Uterus (tissue), 4 donors: ENCODE measurements around the gene FAM222B. TPM values are rescaled to one million over a fixed set of nuclear protein-coding genes. Genes with fewer than 3 reads are reported as not detected.

ENCODE experiments used
- DNase-seq, 2 donors: peaks; one replicate each; pipeline ENCODE4 v3.0.0-alpha.2; 2019 to 2020
- H3K27ac ChIP-seq, 2 donors: fragments of 200-600 bp; sonication (generic); 1 replicate in 1 of 2; 2 replicates in 1 of 2; pipeline ENCODE4 v1.5.1; 2016 to 2018
- H3K27me3 ChIP-seq, 2 donors: fragments of 200-600 bp; sonication (generic); one replicate each; pipeline ENCODE4 v1.5.1; 2018 to 2019; ENCODE audit warnings: control low read depth in 1 of 2
- H3K36me3 ChIP-seq, 2 donors: fragments of 200-600 bp; sonication (generic); one replicate each; pipeline ENCODE4 v1.5.1; 2019; ENCODE audit warnings: control low read depth in 1 of 2
- H3K4me1 ChIP-seq, 2 donors: fragments of 200-600 bp; sonication (generic); one replicate each; pipeline ENCODE4 v1.5.1; 2018 to 2019; ENCODE audit warnings: control low read depth in 1 of 2
- H3K4me3 ChIP-seq, 2 donors: fragments of 200-600 bp; sonication (generic); 1 replicate in 1 of 2; 2 replicates in 1 of 2; pipeline ENCODE4 v1.5.1; 2018 to 2019; ENCODE audit warnings: mild to moderate bottlenecking in 1 of 2
- H3K9me3 ChIP-seq, 2 donors: fragments of 200-600 bp; sonication (generic); one replicate each; pipeline ENCODE4 v1.5.1; 2019; ENCODE audit warnings: control low read depth in 1 of 2
- CTCF ChIP-seq, 4 experiments: fragments of 200-600 bp in 2 of 4; fragments of 450-650 bp in 2 of 4; sonication (generic) in 2 of 4; IDR thresholded peaks; one replicate each; pipeline ENCODE4 v1.5.1; 2016 to 2019; ENCODE audit warnings: antibody characterized with exemption in 4 of 4, mild to moderate bottlenecking in 2 of 4, moderate library complexity in 1 of 4
- POLR2A ChIP-seq, 2 donors: fragments of 450-650 bp; IDR thresholded peaks; one replicate each; pipeline ENCODE4 v1.6.1; 2016; ENCODE audit warnings: antibody characterized with exemption in 2 of 2, mild to moderate bottlenecking in 1 of 2, moderate library complexity in 1 of 2
- intact Hi-C: fragments of 100-400 bp; cut with DNase I; formaldehyde crosslinking; loops from one replicate; pipeline ENCODE4 v1.15.1; 2023; ENCODE audit warnings: low total_unique reads
- total RNA-seq, 4 donors: library from RNA; depleted of rRNA in 3 of 4; stranded (reverse); fragments of >200 nt in 3 of 4; gene quantifications; one replicate each; pipeline versions ENCODE4 v1.1.0 to v1.2.4, GENCODE V29; 2014 to 2023
- donor health status: DM: yes; HTN: yes; CAD: no.

The FAM222B gene
- total RNA-seq, 4 donors from 2014 or later = 2.4 to 24.3 (median 4.2) TPM

GRCh38 chr17:28755486-28755885 lies 87.1 kb downstream of the FAM222B start:
- no peaks in the 10 kb centered on the region for H3K36me3 ChIP-seq
- no peak overlapping the region for H3K27ac ChIP-seq
- TF ChIP-seq CTCF (IDR thresholded peaks at IDR 0.05) = no peak
- TF ChIP-seq POLR2A (IDR thresholded peaks at IDR 0.05) = no peak
- H3K4me3 ChIP-seq = no peak overlapping the region
- no peaks in the 10 kb centered on the region for H3K4me1 ChIP-seq
- intact Hi-C loops = no loop called here
- DNase-seq = no peak
- no peaks in the 10 kb centered on the region for H3K27me3 ChIP-seq
- H3K9me3 ChIP-seq = no peaks in the 10 kb centered on the region

DNA sequence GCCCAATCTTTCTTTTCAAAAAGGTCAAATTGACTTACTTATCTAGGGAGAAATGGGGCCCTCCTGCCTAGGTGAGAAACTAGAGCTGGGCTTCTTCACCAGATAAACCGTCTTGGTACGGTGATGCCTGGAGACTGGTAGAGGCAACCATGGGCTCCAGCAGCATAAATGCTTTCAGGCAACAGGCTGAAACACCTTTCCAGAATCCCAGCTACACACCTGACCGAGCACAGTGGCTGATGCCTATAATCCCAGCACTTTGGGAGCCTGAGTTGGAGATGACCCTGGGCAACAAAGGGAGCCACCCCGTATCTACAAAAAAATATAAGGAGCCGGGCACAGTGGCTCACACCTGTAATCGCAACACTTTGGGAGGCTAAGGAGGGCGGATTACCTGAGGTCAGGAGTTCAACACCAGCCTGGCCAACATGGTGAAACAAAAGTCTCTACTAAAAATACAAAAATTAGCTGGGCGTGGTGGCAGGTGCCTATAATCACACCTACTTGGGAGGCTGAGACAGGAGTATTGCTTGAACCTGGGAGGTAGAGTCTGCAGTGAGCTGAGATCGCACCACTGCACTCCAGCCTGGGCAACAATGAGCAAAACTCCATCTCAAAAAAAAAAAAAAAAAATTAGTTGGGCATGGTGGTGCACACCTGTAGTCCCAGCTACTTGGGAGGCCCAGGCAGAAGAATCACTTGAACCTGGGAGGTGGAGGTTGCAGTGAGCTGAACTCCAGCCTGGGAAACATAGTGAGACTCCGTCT lies 90.8 kb downstream of the FAM222B start:
- no peak for TF ChIP-seq POLR2A (IDR thresholded peaks at IDR 0.05)
- TF ChIP-seq CTCF (IDR thresholded peaks at IDR 0.05) = no peak
- no peak for DNase-seq
- no peaks in the 10 kb centered on the region for H3K4me1 ChIP-seq
- H3K27me3 ChIP-seq = no peaks in the 10 kb centered on the region
- no peaks in the 10 kb centered on the region for H3K36me3 ChIP-seq
- H3K27ac ChIP-seq = no peak overlapping the region
- intact Hi-C loops = no loop called here
- no peak overlapping the region for H3K4me3 ChIP-seq
- no peaks in the 10 kb centered on the region for H3K9me3 ChIP-seq

GRCh38 chr17:28750178-28751047 lies 92.2 kb downstream of the FAM222B start:
- H3K9me3 ChIP-seq = no peaks in the 10 kb centered on the region
- intact Hi-C loops = no loop called here
- H3K4me3 ChIP-seq = no peak overlapping the region
- peak overlapping the region; percentile 6 to 59 for H3K27ac ChIP-seq
- H3K4me1 ChIP-seq = peaks cover 0 to 9% of the 10 kb centered on the region in 2 donors
- TF ChIP-seq POLR2A (IDR thresholded peaks at IDR 0.05) = no peak
- TF ChIP-seq CTCF (IDR thresholded peaks at IDR 0.05) = peak; percentile 97 to 100 (median 100)
- H3K36me3 ChIP-seq = no peaks in the 10 kb centered on the region
- DNase-seq = peak; percentile 92 to 95
- no peaks in the 10 kb centered on the region for H3K27me3 ChIP-seq

DNA sequence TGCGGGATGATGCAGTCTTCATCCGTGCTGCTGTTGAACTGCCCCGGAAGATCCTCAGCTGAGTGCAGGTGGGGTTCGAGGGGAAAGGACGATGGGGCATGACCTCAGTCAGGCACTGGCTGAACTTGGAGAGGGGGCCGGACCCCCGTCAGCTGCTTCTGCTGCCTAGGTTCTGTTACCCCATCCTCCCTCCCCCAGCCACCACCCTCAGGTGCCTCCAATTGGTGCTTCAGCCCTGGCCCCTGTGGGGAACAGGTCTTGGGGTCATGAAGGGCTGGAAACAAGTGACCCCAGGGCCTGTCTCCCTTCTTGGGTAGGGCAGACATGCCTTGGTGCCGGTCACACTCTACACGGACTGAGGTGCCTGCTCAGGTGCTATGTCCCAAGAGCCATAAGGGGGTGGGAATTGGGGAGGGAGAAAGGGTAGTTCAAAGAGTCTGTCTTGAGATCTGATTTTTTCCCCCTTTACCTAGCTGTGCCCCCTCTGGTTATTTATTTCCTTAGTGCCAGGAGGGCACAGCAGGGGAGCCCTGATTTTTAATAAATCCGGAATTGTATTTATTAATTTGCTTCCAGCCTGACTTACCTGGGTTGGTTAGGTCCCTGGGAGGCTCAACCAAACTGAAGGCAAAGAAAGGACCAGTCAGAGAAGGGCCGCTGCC lies 92.9 kb downstream of the FAM222B start:
- H3K4me3 ChIP-seq = no peak overlapping the region
- TF ChIP-seq POLR2A (IDR thresholded peaks at IDR 0.05) (no peak), CTCF (IDR thresholded peaks at IDR 0.05) (no peak)
- H3K9me3 ChIP-seq = no peaks in the 10 kb centered on the region
- DNase-seq = no peak
- H3K4me1 ChIP-seq = peaks cover 0 to 11% of the 10 kb centered on the region in 2 donors
- H3K36me3 ChIP-seq = no peaks in the 10 kb centered on the region
- H3K27me3 ChIP-seq = no peaks in the 10 kb centered on the region
- intact Hi-C loops = no loop called here
- peak overlapping the region; percentile 6 to 59 for H3K27ac ChIP-seq
